CD4-positive, alpha-beta T cell (primary cell): ENCODE results near the gene MNT. TPM values are rescaled to one million over a fixed set of nuclear protein-coding genes. Genes with fewer than 3 reads are reported as not detected.

ENCODE experiments used
- ATAC-seq: fragments of 200-7000 bp; cut with Tn5 transposase; one replicate; pipeline ENCODE4 v1.10.0; 2022; ENCODE audit warnings: mild to moderate bottlenecking; ENCODE audit not compliant: poor library complexity
- CTCF ChIA-PET: fragments of 350-600 bp; sonication (Branson Sonifier 250); formaldehyde crosslinking; loops from one replicate; lab custom pipeline; 2021; ENCODE audit warnings: antibody characterized with exemption, inconsistent platforms; lab: Charles Lee
- POLR2A ChIA-PET: fragments of 350-600 bp; sonication (Branson Sonifier 250); formaldehyde crosslinking; loops from one replicate; lab custom pipeline; 2021; ENCODE audit warnings: antibody characterized with exemption, inconsistent platforms; lab: Charles Lee
- DNase-seq, 14 experiments: peaks; one replicate each; pipeline ENCODE4 v3.0.0-alpha.2; 2013 to 2020; ENCODE audit warnings: mixed read lengths in 2 of 14
- H3K27ac ChIP-seq, 2 donors: one replicate each; pipeline versions ENCODE4 v1.5.1 to v1.7.0; 2013; ENCODE audit warnings: low read length in 2 of 2, low read depth in 1 of 2, mild to moderate bottlenecking in 1 of 2
- H3K27me3 ChIP-seq, 2 experiments: 1 replicate in 1 of 2; 2 replicates in 1 of 2; pipeline versions ENCODE4 v1.6.1 to v1.7.0; 2013; ENCODE audit warnings: low read length in 2 of 2, control low read depth in 1 of 2, mild to moderate bottlenecking in 1 of 2, moderate library complexity in 1 of 2; ENCODE audit not compliant: insufficient read depth in 2 of 2, control insufficient read depth in 1 of 2
- H3K36me3 ChIP-seq: one replicate; pipeline ENCODE4 v1.6.1; 2013; ENCODE audit warnings: low read length, control low read depth; ENCODE audit not compliant: insufficient read depth
- H3K4me1 ChIP-seq: one replicate; pipeline ENCODE4 v1.6.1; 2013; ENCODE audit warnings: low read length, control low read depth; ENCODE audit not compliant: insufficient read depth
- H3K4me3 ChIP-seq: one replicate; pipeline ENCODE4 v1.5.1; 2013; ENCODE audit warnings: mild to moderate bottlenecking, low read length, moderate library complexity
- H3K9me3 ChIP-seq, 2 experiments: 1 replicate in 1 of 2; 2 replicates in 1 of 2; pipeline versions ENCODE4 v1.6.1 to v1.7.0; 2013; ENCODE audit warnings: low read length in 2 of 2, mild to moderate bottlenecking in 2 of 2, control low read depth in 1 of 2, moderate library complexity in 1 of 2; ENCODE audit not compliant: control insufficient read depth in 1 of 2, insufficient read depth in 1 of 2
- H3K27ac Mint-ChIP-seq: one replicate; pipeline ENCODE4 v1.8.0; 2020; ENCODE audit warnings: mixed read lengths
- H3K27me3 Mint-ChIP-seq: one replicate; pipeline ENCODE4 v1.8.0; 2021; ENCODE audit warnings: mixed read lengths
- H3K36me3 Mint-ChIP-seq: one replicate; pipeline ENCODE4 v1.8.0; 2021; ENCODE audit warnings: low read depth, mixed read lengths
- H3K4me1 Mint-ChIP-seq: one replicate; pipeline ENCODE4 v1.8.0; 2021; ENCODE audit warnings: low read depth, mixed read lengths
- H3K4me3 Mint-ChIP-seq: one replicate; pipeline ENCODE4 v1.8.0; 2020; ENCODE audit warnings: mild to moderate bottlenecking, mixed read lengths
- H3K9me3 Mint-ChIP-seq: one replicate; pipeline ENCODE4 v1.8.0; 2020; ENCODE audit warnings: mixed read lengths
- intact Hi-C, 2 experiments: fragments of 100-400 bp; cut with DNase I in 1 of 2; cut with micrococcal nuclease in 1 of 2; formaldehyde crosslinking; loops; one replicate each; pipeline versions ENCODE4 v1.15.1 to v1.9.0; 2023 to 2025; cut with DNase I, micrococcal nuclease
- total RNA-seq, 174 experiments: library from RNA in 2 of 174; stranded (reverse) in 2 of 174; gene quantifications; one replicate each; pipeline ENCODE4 v1.2.3 and lab custom pipeline; 2021 to 2026
- TF ChIP-seq, protein P1 (sequence below): fragments of 200-600 bp; IDR thresholded peaks from one replicate; pipeline ENCODE4 v1.8.0; 2022; ENCODE audit warnings: antibody characterized with exemption, mild to moderate bottlenecking

The MNT gene
- total RNA-seq, 2 experiments from 2014 or later: 111 to 118 TPM

DNA sequence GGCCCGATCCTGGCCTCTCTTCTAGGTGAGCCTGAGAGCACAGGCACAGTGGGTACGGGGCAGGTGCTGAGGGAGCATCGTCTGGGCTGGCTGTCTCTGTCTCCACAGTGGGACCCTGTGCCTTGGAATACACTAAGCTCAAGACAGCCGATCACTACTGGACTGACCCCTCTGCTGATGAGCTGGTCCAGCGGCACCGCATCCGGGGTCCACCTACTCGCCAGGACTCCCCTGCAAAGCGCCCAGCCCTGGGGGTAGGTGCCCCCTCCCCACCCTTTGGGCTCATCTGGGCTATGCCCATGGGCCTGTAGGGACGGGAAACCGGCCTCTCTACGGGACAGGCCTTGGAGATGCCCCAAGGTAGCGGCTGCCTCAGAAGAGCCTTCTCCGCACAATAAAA is 38.0 kb downstream of the MNT start:
- ATAC-seq: no peak
- H3K9me3 Mint-ChIP-seq: no peaks in the 10 kb centered on the region
- intact Hi-C loops: no loop called here
- TF ChIP-seq, protein P1, sequence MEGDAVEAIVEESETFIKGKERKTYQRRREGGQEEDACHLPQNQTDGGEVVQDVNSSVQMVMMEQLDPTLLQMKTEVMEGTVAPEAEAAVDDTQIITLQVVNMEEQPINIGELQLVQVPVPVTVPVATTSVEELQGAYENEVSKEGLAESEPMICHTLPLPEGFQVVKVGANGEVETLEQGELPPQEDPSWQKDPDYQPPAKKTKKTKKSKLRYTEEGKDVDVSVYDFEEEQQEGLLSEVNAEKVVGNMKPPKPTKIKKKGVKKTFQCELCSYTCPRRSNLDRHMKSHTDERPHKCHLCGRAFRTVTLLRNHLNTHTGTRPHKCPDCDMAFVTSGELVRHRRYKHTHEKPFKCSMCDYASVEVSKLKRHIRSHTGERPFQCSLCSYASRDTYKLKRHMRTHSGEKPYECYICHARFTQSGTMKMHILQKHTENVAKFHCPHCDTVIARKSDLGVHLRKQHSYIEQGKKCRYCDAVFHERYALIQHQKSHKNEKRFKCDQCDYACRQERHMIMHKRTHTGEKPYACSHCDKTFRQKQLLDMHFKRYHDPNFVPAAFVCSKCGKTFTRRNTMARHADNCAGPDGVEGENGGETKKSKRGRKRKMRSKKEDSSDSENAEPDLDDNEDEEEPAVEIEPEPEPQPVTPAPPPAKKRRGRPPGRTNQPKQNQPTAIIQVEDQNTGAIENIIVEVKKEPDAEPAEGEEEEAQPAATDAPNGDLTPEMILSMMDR: no peak
- H3K36me3 Mint-ChIP-seq: peaks cover 58% of the 10 kb centered on the region
- Histone ChIP-seq H3K9me3 (no peaks in the 10 kb centered on the region), H3K27ac (no peak overlapping the region), H3K27me3 (no peaks in the 10 kb centered on the region), H3K4me3 (no peak overlapping the region), H3K4me1 (no peaks in the 10 kb centered on the region), H3K36me3 (peaks cover 46% of the 10 kb centered on the region)
- no peaks in the 10 kb centered on the region for H3K4me1 Mint-ChIP-seq
- CTCF ChIA-PET: no interaction called here
- H3K4me3 Mint-ChIP-seq: no peak overlapping the region
- POLR2A ChIA-PET: no interaction called here
- DNase-seq: no peak
- no peaks in the 10 kb centered on the region for H3K27me3 Mint-ChIP-seq
- H3K27ac Mint-ChIP-seq: no peak overlapping the region

DNA sequence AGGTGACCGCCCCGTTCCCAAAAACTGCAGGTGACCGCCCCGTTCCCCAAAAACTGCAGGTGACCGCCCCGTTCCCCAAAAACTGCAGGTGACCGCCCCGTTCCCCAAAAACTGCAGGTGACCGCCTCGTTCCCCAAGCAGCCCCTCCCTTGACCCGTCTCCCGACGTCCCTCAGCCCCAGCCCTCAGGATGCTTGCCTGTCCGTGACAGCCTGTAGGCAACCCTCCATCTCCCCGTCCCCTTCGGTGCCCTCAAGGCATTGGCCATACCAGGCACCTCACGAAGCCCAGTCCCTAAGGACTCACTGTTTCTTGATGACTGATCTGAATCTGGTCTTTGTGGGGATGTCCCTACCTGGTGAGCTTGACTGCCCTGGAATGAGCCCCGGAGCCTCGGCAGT is 38.4 kb downstream of the MNT start:
- Histone ChIP-seq H3K4me3 (no peak overlapping the region), H3K4me1 (no peaks in the 10 kb centered on the region), H3K27me3 (no peaks in the 10 kb centered on the region), H3K27ac (no peak overlapping the region), H3K36me3 (peaks cover 49% of the 10 kb centered on the region), H3K9me3 (no peaks in the 10 kb centered on the region)
- intact Hi-C loops: no loop called here
- Mint-ChIP-seq H3K4me1 (no peaks in the 10 kb centered on the region), H3K27me3 (no peaks in the 10 kb centered on the region), H3K36me3 (peaks cover 58% of the 10 kb centered on the region), H3K27ac (no peak overlapping the region), H3K4me3 (no peak overlapping the region), H3K9me3 (no peaks in the 10 kb centered on the region)
- ChIA-PET CTCF (no interaction called here), POLR2A (no interaction called here)
- DNase-seq (no peak), ATAC-seq (no peak)
- TF ChIP-seq, protein P1: no peak

DNA sequence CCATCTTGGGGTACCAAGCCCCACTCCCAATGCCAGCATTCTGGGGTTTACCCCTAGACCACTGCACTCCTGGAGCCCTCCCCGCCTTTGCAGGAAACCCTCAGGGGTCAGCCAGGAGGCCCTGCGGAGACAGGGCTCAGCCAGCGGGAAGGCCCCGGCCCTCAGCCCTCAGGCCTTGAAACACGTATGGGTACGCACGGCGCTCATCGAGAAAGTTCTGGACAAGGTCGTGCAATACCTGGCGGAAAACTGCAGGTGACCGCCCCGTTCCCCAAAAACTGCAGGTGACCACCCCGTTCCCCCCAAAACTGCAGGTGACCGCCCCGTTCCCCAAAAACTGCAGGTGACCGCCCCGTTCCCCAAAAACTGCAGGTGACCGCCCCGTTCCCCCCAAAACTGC is 38.8 kb downstream of the MNT start:
- Histone ChIP-seq H3K27me3 (no peaks in the 10 kb centered on the region), H3K36me3 (peaks cover 49% of the 10 kb centered on the region), H3K9me3 (no peaks in the 10 kb centered on the region), H3K4me3 (no peak overlapping the region), H3K27ac (no peak overlapping the region), H3K4me1 (no peaks in the 10 kb centered on the region)
- no peak overlapping the region for H3K27ac Mint-ChIP-seq
- no peaks in the 10 kb centered on the region for H3K9me3 Mint-ChIP-seq
- ATAC-seq (no peak), DNase-seq (no peak)
- H3K4me3 Mint-ChIP-seq: no peak overlapping the region
- TF ChIP-seq, protein P1: no peak
- ChIA-PET CTCF (interaction anchor here (1.6 kb wide), 1 partner anchor 9 kb away, joined by 4 read pairs; no protein-coding TSS in a partner anchor), POLR2A (no interaction called here)
- H3K27me3 Mint-ChIP-seq: no peaks in the 10 kb centered on the region
- H3K4me1 Mint-ChIP-seq: no peaks in the 10 kb centered on the region
- peaks cover 57% of the 10 kb centered on the region for H3K36me3 Mint-ChIP-seq
- intact Hi-C loops: no loop called here
